Measurements from ENCODE around the gene CACNA2D3.

Gene CACNA2D3

DNA sequence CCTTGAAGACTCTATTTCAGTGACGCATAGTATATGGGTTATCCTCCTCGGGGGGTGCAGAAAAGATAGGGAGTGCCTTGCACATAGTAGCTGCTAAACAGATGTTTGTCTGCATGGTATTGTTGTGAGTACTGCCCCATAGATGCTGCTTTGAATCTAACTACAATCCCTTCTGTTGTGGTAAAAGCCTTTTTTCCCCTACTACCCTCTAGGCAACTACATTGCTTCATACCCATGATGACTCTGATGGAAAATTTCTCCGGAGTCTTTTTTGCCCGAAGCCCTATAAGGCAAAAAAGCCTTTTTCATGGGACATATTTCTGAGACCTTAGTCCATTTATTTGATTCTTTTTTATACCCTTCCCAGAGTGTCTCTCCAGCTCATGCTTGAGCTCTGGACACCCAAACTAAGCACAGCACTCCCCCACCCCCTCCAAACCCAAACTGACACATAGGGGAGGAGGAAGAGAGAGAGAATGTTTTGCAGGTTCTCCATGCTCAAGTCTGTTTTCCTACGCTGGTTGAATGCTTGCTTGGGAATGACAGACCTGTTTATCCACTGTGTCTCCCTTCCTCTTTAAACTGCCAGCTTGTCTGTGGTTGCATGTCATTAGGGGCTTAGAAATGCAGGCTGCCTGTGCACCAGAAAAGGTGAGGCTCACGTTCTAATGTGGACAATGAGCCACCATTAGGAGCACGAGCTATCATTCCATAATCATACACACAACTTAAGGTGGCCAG, 752.6 kb downstream of the CACNA2D3 start:
- H3K27ac ChIP-seq = no peak overlapping the region
- DNase-seq (ENCODE audit: low read depth, low spot score) = no peak

DNA sequence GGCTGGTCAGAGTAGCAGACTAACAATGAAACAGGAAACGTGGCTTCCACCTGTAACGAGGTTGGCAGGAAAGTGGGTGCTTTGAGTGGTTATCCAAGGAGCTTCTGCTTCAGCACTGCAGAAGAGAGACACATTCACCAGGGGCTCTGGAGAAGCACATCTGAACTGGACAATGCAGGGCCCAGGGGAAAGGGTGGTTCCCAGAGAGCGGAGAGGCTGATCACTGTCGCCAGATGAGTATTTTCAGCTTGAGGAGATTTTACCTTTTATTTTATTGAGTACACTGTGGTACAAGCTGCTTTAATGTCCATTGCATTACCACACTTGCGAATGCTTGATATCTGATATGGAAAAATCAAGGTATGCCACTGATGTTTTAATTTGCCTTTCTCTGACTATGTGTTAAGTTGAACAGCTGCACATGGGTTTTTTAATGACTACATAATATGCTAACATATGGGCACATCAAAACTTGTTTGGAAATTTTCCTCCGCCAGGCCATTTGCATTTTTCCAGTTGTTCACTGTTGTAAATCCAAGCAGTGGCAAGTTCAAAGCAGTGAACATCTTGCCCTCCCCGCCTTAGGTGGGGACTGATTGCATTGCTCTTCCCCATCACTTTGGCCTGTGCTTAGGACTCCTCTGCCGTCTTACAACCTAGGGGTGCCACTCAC, 753.4 kb downstream of the CACNA2D3 start:
- no peak overlapping the region for H3K27ac ChIP-seq
- DNase-seq (ENCODE audit: low read depth, low spot score) = no peak

DNA sequence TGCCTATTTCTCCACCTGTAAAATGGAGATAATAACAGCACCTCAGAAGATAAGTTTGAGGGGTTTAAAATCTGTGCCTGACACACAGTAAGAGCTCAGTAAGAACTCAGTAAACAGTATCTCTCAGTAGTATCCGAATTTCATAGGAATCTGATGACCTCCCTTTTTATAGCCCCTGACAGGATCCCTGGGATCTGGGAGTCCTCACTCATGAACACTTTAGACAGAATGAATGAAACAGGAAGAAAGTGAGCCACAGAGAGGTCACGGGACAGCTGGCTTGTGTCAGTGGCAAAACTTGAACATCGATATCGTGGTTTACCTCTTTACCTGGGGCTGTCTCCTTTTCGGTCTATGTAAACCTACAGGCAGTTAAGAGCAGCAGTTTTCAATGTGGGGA, 754.3 kb downstream of the CACNA2D3 start:
- DNase-seq (ENCODE audit: low read depth, low spot score) = no peak
- H3K27ac ChIP-seq = no peak overlapping the region

DNA sequence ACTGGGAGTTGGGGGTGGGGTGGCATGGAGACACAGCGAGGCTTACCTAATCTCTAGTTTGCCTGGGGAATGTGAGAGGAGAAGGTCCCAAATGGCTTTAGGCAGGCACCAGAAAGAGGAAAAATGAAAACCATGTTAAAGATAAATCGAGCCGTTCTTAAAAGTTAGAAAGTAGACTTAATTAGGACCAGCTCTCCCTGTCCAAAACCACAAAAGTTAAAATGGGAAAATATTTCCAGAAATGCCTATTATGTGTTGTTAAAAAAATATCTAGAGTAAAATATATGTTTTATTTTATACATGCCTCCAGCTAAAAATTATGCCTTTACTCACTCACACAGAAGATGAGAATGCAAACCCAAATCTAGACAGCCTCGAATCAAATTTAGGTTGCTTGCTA, 755.4 kb downstream of the CACNA2D3 start:
- DNase-seq (ENCODE audit: low read depth, low spot score) = no peak
- H3K27ac ChIP-seq = no peak overlapping the region

DNA sequence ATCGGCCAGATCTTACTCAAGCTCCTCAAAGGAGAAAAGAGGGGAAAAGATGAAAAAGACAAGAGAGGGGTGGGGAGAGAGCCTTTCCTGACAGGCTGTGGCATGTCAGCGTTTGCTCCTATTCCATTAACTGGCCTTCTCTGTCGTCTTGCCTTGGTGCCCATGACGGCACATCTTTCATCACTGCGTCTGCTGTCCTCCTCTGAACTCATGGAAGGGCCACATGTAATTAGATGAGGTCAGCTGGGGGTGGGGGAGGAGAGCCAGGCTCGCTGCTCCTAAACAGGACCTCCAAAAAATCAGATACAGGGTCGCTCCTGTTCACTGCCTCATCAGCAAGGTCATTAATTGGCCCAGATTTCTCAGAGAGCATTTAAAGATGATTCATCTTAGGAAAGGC, 755.8 kb downstream of the CACNA2D3 start:
- H3K27ac ChIP-seq = no peak overlapping the region
- DNase-seq (ENCODE audit: low read depth, low spot score) = no peak

DNA sequence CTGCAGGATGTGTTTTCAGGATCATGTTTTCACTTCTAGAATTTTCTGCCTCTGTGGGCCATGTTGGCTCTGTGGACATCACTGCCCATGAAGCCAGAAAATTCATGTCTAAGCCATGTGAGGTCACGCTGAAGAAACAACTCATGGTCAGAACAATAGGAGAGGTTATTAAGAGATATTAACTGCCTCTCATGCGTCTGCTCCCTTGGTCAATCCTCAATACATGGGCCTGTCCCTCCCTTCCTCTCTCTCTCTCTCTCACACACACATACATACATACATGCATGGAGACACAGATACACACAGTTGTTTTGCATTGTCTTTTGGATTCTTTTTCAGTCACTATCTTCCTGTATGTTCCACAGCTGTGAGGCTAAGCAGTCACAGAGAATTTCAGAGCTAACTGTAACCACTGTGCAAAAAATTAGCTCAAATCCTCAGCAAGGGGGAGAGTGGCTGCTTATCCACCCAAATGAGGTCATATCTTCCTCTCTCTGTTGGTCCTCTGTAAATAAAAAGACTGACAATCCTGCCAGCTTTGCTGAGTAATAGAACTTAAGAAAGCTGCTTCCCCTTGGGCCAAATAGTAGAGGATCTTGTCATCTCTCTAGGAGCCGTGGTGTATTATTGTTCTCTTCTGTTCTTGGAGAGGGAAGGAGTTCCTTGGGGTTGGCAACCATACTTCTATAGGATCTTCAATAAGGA, 759.9 kb downstream of the CACNA2D3 start:
- no peak overlapping the region for H3K27ac ChIP-seq

DNA sequence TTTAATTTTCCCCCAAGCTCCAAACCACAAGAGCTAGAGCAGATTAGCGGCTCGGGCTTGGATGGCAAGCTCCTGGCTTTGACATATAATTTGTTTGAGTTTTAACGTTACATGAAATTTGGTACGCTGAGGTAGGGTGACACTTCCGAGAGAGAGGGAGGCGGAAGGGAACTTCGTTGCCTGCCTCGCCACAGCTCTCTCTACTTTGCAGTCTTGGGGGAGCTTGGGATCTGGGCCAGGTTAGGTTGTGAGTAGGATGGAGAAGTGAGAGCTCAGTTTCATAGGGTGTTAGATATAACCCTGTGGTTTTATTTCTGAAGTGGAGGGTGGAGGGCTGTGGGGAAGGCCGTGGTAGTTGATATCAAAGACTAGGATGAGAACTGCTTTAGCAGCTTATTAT, 765.8 kb downstream of the CACNA2D3 start:
- H3K27ac ChIP-seq = no peak overlapping the region
- no peak for DNase-seq (ENCODE audit: low read depth, low spot score)

More for the DNA sequence above, 759.9 kb downstream of the CACNA2D3 start:
- peak; percentile 77 for DNase-seq (ENCODE audit: low read depth, low spot score)

DNA sequence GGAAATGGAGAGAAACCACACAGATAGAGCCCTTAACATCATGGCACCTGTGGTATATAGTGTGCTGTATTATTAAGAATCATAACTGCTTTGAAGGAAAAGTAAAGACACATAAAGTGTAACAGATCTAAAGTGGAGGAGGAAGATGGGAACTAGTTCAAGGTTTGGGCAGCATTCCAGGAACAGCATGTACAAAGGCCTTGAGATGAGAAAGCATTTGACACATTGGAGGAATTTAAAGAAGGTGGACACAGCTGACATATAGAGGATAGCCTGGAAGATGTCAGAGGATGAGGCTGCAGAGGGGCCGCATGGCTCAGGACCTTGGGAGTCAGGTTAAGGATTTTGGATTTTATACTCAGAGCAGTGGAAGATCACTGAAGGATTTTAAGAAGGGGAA, 766.5 kb downstream of the CACNA2D3 start:
- H3K27ac ChIP-seq = no peak overlapping the region
- no peak for DNase-seq (ENCODE audit: low read depth, low spot score)

DNA sequence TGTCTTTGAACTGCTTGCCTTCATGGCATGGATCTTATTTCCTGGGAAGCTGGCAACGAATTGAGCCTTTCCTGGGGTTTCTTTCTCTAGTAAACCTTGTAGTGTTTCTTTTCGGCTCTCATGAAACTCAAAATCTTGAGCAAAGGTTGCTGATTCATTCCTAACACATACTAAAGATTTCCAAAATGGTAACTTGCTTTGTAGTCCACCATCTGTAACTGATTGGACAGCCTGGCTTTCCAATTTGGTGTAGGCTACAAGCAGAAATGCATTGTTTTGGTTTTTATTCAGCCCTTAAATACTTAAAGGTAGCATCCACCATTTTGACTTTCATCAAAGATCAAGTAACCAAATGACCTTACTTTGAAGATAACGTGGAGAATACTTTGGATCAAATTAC, 767.4 kb downstream of the CACNA2D3 start:
- no peak overlapping the region for H3K27ac ChIP-seq
- no peak for DNase-seq (ENCODE audit: low read depth, low spot score)

DNA sequence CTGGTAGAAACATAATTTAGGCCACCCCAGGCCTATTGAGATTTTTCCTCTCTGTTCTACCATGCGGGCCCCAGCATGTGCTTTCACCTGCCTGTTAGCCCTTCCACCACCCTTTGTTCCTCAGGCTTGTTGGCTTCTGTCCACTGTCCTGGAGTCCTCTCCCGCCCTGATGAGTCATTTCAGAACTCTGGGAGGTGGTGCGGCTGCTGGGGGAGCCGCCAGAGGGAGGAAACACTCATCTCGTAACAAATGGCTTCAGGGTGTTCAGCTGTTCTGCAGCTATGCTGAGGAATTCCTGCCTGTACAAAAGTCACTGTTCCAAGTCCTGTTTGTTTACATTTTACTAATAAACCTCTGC, 769.2 kb downstream of the CACNA2D3 start:
- peak; percentile 89 for DNase-seq (ENCODE audit: low read depth, low spot score)
- H3K27ac ChIP-seq = peak overlapping the region; percentile 37

DNA sequence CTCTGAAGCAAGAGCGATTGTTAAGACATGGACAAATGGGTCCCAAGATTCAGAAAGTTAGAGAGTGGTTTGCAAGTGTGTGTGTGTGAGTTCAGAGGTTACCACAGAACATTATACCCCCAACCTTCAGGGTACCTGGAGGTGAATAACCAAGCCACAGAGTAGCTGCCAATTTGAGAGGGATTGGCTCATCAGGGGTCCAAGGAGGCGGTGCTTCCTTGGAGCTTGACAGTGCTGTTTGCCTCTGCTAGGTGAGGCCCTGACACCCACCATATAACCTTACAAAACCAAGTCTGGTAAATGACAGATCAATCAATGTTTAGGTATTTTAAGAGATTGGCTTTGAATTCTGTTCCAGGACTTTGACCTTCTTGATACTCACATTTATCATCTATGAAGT, 769.8 kb downstream of the CACNA2D3 start:
- H3K27ac ChIP-seq = peak overlapping the region; percentile 37
- no peak for DNase-seq (ENCODE audit: low read depth, low spot score)

DNA sequence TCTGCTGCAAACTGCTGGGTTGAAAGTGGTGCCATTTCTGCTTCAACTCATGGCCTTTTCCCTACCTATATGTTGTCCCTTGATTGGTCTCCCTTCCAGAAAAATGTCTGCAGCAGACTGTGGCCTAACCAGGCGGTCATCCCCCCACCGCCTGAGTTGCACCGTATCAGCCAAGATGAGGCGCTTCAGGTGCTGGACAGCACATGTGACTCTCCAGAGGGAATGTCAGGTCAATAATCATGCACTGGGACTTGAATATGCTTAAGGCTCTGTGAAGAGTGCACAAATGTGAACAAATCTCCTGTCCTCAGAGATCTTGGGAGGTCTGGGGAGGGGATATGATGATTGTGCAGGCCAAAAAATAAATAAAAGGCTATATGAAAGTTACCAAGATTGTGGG, 773.3 kb downstream of the CACNA2D3 start:
- DNase-seq (ENCODE audit: low read depth, low spot score) = no peak
- H3K27ac ChIP-seq = no peak overlapping the region

DNA sequence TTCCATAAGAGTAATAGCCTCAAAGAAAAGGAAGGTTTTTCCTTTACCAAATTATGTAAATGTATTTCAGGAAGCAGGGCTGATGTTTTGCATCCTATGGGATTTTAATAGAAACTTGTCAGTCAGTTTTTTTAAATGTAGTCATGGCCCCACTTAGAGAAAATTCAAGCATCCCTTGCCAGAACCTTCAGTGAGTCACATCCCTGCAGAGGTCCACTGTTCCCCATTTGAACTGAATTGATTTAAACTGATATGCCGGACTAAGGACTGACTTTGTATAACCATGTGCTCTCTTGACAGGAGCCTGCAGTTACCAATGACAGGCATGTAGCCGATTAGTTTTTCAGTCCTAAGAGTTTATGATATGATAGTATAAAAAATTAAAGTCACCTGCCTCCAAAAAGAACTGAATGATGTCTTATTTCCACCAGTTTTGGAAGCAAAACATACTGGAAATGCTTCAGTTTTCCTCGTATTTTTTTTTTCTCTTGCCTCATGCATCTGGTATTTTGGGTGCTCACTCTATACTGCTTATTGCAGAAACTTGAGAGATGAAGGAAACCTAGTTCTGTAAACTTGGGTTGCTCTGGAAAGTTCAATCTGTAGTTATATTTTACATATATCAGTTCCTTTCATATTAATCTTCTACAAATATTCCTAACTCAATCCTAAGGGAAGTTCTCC, 774.8 kb downstream of the CACNA2D3 start:
- H3K27ac ChIP-seq = no peak overlapping the region
- DNase-seq (ENCODE audit: low read depth, low spot score) = no peak

DNA sequence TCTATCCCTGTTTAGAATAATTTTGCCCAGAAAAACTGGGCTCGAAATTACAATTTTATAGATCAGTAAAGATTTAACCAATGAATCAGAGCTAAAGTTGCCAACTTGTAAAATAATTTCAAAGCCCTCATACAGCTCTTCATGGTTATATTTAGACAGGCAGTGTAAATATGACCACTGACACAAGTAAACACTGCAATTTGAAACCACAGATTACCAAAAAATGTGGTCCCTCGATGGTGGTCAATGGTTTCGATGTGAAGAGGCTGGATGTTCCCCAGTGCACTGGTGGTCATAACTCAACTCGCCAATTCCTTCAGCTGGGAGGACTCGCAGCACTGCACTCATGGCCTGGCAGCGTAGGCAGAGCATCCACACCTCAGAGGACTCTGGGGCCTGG, 776.9 kb downstream of the CACNA2D3 start:
- no peak overlapping the region for H3K27ac ChIP-seq
- no peak for DNase-seq (ENCODE audit: low read depth, low spot score)

DNA sequence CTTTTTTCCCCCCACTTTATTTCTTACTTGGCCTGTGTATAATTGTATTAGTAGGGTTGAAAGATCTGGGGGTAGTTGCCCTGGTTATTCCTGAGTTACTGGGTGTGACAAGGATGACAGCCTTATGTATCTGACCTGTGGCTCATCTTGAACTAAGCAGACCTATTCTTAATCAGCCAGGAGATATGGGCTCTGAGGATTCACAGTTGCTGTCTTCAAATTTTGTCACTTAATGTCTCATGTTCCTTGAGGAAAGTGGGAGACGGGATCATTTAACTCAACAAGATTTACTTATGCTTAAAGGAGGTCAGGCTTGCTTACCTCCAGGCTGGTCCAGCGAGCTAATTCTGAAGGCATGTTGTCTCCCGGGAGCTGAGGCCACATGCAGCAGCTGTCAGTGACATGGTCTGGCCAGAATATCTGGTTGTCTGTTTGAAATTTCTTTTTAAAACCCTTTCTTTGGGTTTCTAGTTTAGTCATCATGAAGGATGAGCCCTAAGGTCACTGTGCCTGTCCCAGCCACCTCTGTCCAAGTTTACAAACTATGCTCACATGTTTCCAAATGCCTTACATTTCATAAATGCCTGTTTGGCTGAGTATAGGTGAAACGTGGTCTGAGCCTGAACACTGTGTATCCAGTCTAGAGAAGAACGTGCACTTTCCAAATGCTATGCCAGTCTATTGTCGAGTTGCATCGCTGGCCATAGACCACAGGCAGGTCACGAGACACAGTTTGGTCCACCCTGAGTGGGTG, 778.7 kb downstream of the CACNA2D3 start:
- H3K27ac ChIP-seq = no peak overlapping the region
- DNase-seq (ENCODE audit: low read depth, low spot score) = no peak

DNA sequence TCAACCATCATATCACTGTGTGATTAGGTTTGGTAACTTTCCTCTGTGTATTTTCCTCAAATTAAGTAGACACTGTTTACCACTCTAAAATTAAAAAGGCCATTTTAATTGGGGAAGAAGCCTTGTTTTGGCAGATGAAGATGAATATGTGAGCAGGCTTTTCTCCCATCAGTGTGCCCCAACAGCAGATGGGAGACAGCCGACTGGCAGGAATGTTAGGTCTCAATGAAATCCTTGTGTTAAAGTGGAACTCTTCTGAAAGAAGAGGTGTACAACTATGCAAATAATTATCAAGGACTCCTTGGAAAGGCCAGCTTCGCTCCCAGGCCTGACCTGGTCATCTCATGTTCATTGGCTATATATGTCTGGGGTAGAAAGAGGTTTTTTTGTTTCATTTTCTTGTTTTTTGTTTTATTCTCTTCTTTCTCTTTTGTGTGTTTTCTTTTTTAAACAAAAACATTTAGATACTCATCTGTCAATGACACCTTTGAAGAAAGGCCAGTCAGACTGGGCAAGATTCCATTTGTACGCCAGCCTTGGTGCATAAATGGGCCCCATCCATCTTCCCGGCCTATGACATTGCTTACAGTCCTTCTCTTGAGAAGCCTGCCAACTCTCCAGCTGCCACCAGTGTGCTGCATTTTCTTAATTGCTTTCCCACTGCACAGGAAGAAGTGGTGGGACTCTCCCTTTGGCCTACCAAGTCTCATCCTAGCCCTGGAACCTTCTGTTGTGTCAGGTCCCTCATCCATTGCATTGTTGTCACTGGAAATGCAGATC, 779.7 kb downstream of the CACNA2D3 start:
- no peak overlapping the region for H3K27ac ChIP-seq

DNA sequence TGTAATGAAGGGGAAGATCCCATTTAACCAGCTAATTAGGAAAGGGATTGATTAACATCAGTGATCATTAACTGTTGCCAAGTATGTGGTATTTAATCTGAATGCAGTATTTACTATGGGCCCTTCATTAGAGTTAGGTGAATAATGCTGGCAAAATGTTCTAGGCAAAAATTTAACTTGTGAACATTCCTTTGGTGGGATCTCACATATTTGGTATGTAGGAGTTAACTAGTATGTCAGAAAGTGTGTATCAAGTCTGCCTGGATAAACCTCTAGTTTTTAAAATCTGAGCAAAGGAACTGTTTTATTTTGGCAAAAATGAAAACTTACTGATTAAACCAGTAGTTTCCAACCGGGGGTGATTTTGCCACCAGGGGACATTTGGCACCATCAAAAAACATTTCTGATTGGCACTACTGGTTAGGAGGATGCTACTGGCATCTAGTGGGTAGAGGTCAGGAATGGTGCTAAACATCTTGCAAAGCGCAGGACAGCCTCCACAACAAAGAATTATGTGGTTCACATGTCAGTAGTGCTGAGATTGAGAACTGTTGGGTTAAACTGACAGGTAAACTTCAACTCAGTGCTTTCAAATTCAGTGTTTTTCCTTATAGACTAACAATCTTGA, 783.0 kb downstream of the CACNA2D3 start:
- H3K27ac ChIP-seq = no peak overlapping the region
- DNase-seq (ENCODE audit: low read depth, low spot score) = no peak

More for the DNA sequence above, 779.7 kb downstream of the CACNA2D3 start:
- no peak for DNase-seq (ENCODE audit: low read depth, low spot score)

DNA sequence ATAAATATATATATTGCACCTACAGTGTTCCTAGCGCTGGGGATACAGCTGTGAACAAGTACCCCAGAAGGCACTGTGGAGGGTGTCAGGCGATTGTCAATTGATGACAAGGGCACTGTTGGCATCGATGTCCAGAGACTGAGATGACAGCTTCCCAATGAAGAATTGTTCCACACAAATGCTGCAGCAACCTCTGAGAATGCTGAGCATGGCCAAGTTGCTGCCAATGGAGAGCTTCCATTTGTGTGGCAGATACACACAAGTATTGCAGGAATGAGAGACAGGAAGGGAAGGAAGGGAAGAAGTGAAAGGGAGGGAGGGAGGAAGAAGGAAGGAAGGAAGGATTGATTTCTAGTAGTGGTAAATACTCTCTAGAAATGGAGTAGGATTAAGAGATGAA, 783.6 kb downstream of the CACNA2D3 start:
- DNase-seq (ENCODE audit: low read depth, low spot score) = no peak
- no peak overlapping the region for H3K27ac ChIP-seq

DNA sequence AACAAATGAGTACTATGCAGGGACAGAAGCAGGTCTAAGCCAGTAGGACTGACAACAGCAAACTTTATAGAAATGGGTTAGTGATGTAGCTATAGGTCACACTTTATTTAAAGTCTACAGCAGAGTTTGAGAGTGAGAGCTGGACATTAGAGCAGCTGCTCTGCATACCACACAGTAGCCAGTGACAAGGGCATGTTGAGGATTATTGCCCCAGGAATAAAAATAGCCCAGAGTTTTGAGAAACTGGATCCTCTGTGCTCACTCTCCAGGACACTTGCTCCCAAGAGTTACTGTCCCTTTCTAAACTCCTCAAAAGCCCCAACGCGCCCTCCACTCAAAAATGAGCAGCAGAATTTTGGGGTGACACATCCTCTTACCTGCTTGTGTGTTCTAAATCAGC, 784.4 kb downstream of the CACNA2D3 start:
- no peak overlapping the region for H3K27ac ChIP-seq
- no peak for DNase-seq (ENCODE audit: low read depth, low spot score)
